Panc1 (cell line): ENCODE data around the gene TMEM47. TPM values are rescaled to one million over a fixed set of nuclear protein-coding genes. Genes with fewer than 3 reads are reported as not detected.

Experiments used
- ATAC-seq: fragments of 200-7000 bp; cut with Tn5 transposase; 2 replicates; pipeline ENCODE4 v1.9.1; 2020; ENCODE audit warnings: mild to moderate bottlenecking, moderate library complexity
- BruUV-seq: library from RNA; stranded (reverse); fragments of 400-500 nt; replicated peaks from 2 replicates; lab custom pipeline; 2021; lab: Mats Ljungman, UMichigan
- CTCF ChIA-PET: fragments of 300-600 bp; sonication (Branson Sonifier 250); formaldehyde crosslinking; loops from one replicate; lab custom pipeline; 2022; ENCODE audit warnings: antibody characterized with exemption; lab: Charles Lee
- POLR2A ChIA-PET: fragments of 300-600 bp; sonication (Branson Sonifier 250); formaldehyde crosslinking; loops from one replicate; lab custom pipeline; 2022; ENCODE audit warnings: antibody characterized with exemption; lab: Charles Lee
- DNase-seq: peaks from one replicate; pipeline ENCODE4 v3.0.0-alpha.2; 2010; ENCODE audit warnings: low read depth, low spot score
- H3K27ac ChIP-seq: 2 replicates; pipeline ENCODE4 v1.5.1; 2011; ENCODE audit warnings: mild to moderate bottlenecking, low read length, inconsistent platforms
- H3K27me3 ChIP-seq: fragments of 200-500 bp; sonication (Bioruptor generic); 2 replicates; pipeline ENCODE4 v1.6.0; 2014; ENCODE audit warnings: low read length, inconsistent platforms; ENCODE audit not compliant: control insufficient read depth, insufficient read depth
- H3K36me3 ChIP-seq: fragments of 200-500 bp; sonication (Bioruptor generic); 2 replicates; pipeline ENCODE4 v1.5.1; 2014; ENCODE audit warnings: inconsistent platforms, mild to moderate bottlenecking, low read length, moderate library complexity; ENCODE audit not compliant: control insufficient read depth, insufficient read depth
- H3K4me1 ChIP-seq: 2 replicates; pipeline ENCODE4 v1.5.1; 2011; ENCODE audit warnings: inconsistent platforms, mild to moderate bottlenecking, low read length, moderate library complexity; ENCODE audit not compliant: control insufficient read depth, insufficient read depth
- H3K4me3 ChIP-seq, 2 experiments: 2 replicates each; pipeline ENCODE4 v1.5.1; 2011 to 2012; ENCODE audit warnings: low read depth in 2 of 2, low read length in 2 of 2, mild to moderate bottlenecking in 2 of 2, inconsistent platforms in 1 of 2, moderate library complexity in 1 of 2
- H3K9me3 ChIP-seq: fragments of 200-500 bp; sonication (Bioruptor generic); 2 replicates; pipeline ENCODE4 v1.5.1; 2014; ENCODE audit warnings: low read depth, mild to moderate bottlenecking, inconsistent platforms, low read length, moderate library complexity; ENCODE audit not compliant: control insufficient read depth, insufficient read depth
- POLR2AphosphoS5 ChIP-seq: IDR thresholded peaks from 2 replicates; pipeline ENCODE4 v1.6.1; 2012; ENCODE audit warnings: mild to moderate bottlenecking, low read depth, low read length, moderate library complexity
- SIN3A ChIP-seq: IDR thresholded peaks from 2 replicates; pipeline ENCODE4 v1.6.1; 2012; ENCODE audit warnings: low read depth, mild to moderate bottlenecking, low read length, moderate library complexity, borderline replicate concordance; ENCODE audit not compliant: insufficient read depth
- TCF7L2 ChIP-seq: IDR thresholded peaks from 2 replicates; pipeline ENCODE4 v1.6.1; 2011; ENCODE audit warnings: mild to moderate bottlenecking, low read depth, low read length, inconsistent platforms
- in situ Hi-C: cut with HindIII; loops from 2 replicates; pipeline ENCODE4 v1.10.0; 2016; ENCODE audit warnings: low sequenced_read_pairs, low pct_unique_long_range_greater_than_20kb
- intact Hi-C: fragments of 100-400 bp; cut with micrococcal nuclease; formaldehyde crosslinking; loops from one replicate; pipeline ENCODE4 v1.10.0; 2022; ENCODE audit not compliant: unreplicated experiment
- total RNA-seq: library from RNA; stranded (reverse); gene quantifications from one replicate; pipeline ENCODE4 v1.2.1, GENCODE V29; 2021; ENCODE audit not compliant: unreplicated experiment
- TF ChIP-seq, protein P1 (sequence below): fragments of 450-650 bp; IDR thresholded peaks from 2 replicates; pipeline ENCODE4 v1.5.1; 2017; ENCODE audit warnings: mild to moderate bottlenecking
- TF ChIP-seq, protein P2 (sequence below), 2 experiments: IDR thresholded peaks; 2 replicates each; pipeline ENCODE4 v1.6.1; 2011 to 2012; ENCODE audit warnings: low read depth in 2 of 2, control low read depth in 1 of 2, low read length in 1 of 2, mild to moderate bottlenecking in 1 of 2, moderate library complexity in 1 of 2; ENCODE audit not compliant: insufficient read depth in 1 of 2

The TMEM47 gene
- total RNA-seq, 1 experiment from 2014 or later, result 2.2 TPM

DNA sequence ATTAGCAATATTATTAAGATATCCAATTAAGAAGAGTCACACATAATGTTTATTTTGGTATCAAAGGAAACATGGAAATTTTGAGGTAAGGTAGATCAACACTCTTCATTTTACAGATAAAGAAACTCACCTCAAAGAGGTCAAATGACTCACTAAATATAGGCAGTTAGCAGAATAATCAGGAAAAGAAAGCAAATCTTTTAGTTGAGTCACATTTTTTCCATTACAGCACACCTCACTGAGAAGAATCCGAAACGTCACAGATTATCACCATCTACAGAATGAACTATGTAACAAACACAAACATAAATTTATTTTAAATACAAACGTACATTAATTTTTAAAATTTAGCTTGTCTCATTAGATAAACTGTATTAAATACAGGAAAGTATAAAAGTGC is 70.1 kb downstream of the TMEM47 start:
- CTCF ChIA-PET, result no interaction called here
- Histone ChIP-seq H3K27me3 (no peaks in the 10 kb centered on the region), H3K36me3 (no peaks in the 10 kb centered on the region), H3K4me3 (no peak overlapping the region), H3K9me3 (no peaks in the 10 kb centered on the region), H3K27ac (no peak overlapping the region), H3K4me1 (no peaks in the 10 kb centered on the region)
- intact Hi-C loops (no loop called here), in situ Hi-C loops (no loop called here)
- DNase-seq (no peak), ATAC-seq (no peak)
- no TSS peak for BruUV-seq
- TF ChIP-seq POLR2AphosphoS5 (no peak), SIN3A (no peak), TCF7L2 (no peak)
- TF ChIP-seq, protein P1, sequence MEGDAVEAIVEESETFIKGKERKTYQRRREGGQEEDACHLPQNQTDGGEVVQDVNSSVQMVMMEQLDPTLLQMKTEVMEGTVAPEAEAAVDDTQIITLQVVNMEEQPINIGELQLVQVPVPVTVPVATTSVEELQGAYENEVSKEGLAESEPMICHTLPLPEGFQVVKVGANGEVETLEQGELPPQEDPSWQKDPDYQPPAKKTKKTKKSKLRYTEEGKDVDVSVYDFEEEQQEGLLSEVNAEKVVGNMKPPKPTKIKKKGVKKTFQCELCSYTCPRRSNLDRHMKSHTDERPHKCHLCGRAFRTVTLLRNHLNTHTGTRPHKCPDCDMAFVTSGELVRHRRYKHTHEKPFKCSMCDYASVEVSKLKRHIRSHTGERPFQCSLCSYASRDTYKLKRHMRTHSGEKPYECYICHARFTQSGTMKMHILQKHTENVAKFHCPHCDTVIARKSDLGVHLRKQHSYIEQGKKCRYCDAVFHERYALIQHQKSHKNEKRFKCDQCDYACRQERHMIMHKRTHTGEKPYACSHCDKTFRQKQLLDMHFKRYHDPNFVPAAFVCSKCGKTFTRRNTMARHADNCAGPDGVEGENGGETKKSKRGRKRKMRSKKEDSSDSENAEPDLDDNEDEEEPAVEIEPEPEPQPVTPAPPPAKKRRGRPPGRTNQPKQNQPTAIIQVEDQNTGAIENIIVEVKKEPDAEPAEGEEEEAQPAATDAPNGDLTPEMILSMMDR, result no peak
- TF ChIP-seq, protein P2, sequence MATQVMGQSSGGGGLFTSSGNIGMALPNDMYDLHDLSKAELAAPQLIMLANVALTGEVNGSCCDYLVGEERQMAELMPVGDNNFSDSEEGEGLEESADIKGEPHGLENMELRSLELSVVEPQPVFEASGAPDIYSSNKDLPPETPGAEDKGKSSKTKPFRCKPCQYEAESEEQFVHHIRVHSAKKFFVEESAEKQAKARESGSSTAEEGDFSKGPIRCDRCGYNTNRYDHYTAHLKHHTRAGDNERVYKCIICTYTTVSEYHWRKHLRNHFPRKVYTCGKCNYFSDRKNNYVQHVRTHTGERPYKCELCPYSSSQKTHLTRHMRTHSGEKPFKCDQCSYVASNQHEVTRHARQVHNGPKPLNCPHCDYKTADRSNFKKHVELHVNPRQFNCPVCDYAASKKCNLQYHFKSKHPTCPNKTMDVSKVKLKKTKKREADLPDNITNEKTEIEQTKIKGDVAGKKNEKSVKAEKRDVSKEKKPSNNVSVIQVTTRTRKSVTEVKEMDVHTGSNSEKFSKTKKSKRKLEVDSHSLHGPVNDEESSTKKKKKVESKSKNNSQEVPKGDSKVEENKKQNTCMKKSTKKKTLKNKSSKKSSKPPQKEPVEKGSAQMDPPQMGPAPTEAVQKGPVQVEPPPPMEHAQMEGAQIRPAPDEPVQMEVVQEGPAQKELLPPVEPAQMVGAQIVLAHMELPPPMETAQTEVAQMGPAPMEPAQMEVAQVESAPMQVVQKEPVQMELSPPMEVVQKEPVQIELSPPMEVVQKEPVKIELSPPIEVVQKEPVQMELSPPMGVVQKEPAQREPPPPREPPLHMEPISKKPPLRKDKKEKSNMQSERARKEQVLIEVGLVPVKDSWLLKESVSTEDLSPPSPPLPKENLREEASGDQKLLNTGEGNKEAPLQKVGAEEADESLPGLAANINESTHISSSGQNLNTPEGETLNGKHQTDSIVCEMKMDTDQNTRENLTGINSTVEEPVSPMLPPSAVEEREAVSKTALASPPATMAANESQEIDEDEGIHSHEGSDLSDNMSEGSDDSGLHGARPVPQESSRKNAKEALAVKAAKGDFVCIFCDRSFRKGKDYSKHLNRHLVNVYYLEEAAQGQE (IDR thresholded peaks at IDR 0.05; ENCODE audit: insufficient read depth in 1 of 2, low read depth in 2 of 2, low read length in 1 of 2), result no peak
- POLR2A ChIA-PET, result no interaction called here

- Histone ChIP-seq H3K36me3 (no peaks in the 10 kb centered on the region), H3K9me3 (no peaks in the 10 kb centered on the region), H3K4me3 (no peak overlapping the region), H3K4me1 (no peaks in the 10 kb centered on the region), H3K27me3 (no peaks in the 10 kb centered on the region), H3K27ac (no peak overlapping the region)
- CTCF ChIA-PET, result no interaction called here
- TF ChIP-seq SIN3A, result no peak
- no peak for TF ChIP-seq TCF7L2
- no peak for TF ChIP-seq POLR2AphosphoS5
- TF ChIP-seq, protein P2 (IDR thresholded peaks at IDR 0.05; ENCODE audit: insufficient read depth in 1 of 2, low read depth in 2 of 2, low read length in 1 of 2), result no peak
- TF ChIP-seq, protein P1, result no peak
- in situ Hi-C loops (no loop called here), intact Hi-C loops (no loop called here)
- ATAC-seq (no peak), DNase-seq (no peak)
- POLR2A ChIA-PET, result no interaction called here
- no TSS peak for BruUV-seq
Observed at GRCh38 chrX:34586346-34586911, 70.7 kb downstream of the TMEM47 start.
